Stimulated activated naive CD8-positive, alpha-beta T cell treated with anti-CD3 and anti-CD28 coated beads, Interleukin-15, amount 100 ng/mL, for 72 hours (primary cell): ENCODE results near the gene TIAM1.

Experiments used
- ATAC-seq: fragments of 150-1000 bp; cut with Tn5 transposase; 2 replicates; pipeline ENCODE4 v1.10.0; 2021; ENCODE audit warnings: mild to moderate bottlenecking, moderate library complexity
- DNase-seq, 2 donors: peaks; one replicate each; pipeline ENCODE4 v3.0.0; 2021 to 2022
- H3K27ac Mint-ChIP-seq, 2 donors: one replicate each; pipeline ENCODE4 v1.8.0; 2022; ENCODE audit warnings: mild to moderate bottlenecking in 2 of 2, mixed read lengths in 2 of 2, moderate library complexity in 2 of 2
- H3K27me3 Mint-ChIP-seq: one replicate; pipeline ENCODE4 v1.8.0; 2022; ENCODE audit warnings: mixed read lengths
- H3K4me1 Mint-ChIP-seq: one replicate; pipeline ENCODE4 v1.8.0; 2022; ENCODE audit warnings: mild to moderate bottlenecking, mixed read lengths
- H3K4me3 Mint-ChIP-seq, 2 donors: one replicate each; pipeline ENCODE4 v1.8.0; 2022; ENCODE audit warnings: mild to moderate bottlenecking in 2 of 2, mixed read lengths in 2 of 2, moderate library complexity in 1 of 2
- H3K9me3 Mint-ChIP-seq, 2 donors: one replicate each; pipeline ENCODE4 v1.8.0; 2022; ENCODE audit warnings: mixed read lengths in 2 of 2

The TIAM1 gene

DNA sequence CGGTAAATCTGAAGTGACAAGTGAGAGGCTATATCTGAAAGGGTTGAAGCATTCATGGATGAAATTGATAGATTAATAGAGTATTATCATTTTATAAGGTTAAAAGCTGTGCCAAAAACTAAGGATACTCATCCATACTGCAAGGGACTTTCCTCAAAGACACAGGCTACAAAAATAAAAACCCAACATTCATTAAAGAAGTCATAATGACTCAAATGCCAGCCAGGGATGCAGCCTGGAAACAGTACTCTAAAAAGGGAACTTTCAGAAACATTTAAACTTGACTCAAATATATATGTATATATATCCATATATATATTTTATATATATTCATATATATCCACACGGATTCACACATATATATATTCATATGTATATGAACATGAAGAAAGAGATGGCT lies 1.1 kb upstream of the TIAM1 start:
- DNase-seq (no peak), ATAC-seq (no peak)
- Mint-ChIP-seq H3K27ac (no peak overlapping the region), H3K27me3 (no peaks in the 10 kb centered on the region), H3K4me1 (peaks cover 53% of the 10 kb centered on the region), H3K4me3 (peak overlapping the region in 1 of 2 donors; percentile 55), H3K9me3 (peaks cover 0 to 5% of the 10 kb centered on the region in 2 donors)

DNA sequence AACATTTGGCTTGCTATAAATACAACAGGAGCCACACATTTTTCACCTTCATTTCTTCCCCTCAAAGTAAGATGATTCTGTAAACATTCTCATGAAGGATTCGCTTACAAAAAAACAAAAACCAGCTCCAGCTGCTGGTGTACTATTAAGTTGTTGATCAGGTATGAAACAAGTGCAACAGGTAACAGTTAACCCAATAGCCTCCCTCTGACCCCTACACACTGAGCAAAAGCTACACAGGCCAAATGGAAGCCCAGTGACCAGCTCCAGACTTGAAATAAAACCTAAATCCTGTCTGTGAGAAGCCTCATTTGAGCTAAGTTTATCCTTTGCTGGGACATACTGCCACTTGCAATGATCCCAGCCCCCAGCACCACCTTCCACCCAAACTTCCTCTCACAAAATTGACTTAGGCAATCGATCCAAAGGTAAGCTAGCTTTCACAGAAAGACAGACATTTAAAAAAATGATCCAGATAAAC lies 991 bp downstream of the TIAM1 start:
- peak overlapping the region; percentile 96 to 97 for H3K4me3 Mint-ChIP-seq
- H3K9me3 Mint-ChIP-seq: no peaks in the 10 kb centered on the region
- peaks cover 70% of the 10 kb centered on the region for H3K4me1 Mint-ChIP-seq
- no peak for ATAC-seq
- peak overlapping the region; percentile 78 to 91 for H3K27ac Mint-ChIP-seq
- no peaks in the 10 kb centered on the region for H3K27me3 Mint-ChIP-seq
- DNase-seq: no peak

GRCh38 chr21:31342348-31342747 lies 1.7 kb downstream of the TIAM1 start:
- Mint-ChIP-seq H3K4me1 (peaks cover 66% of the 10 kb centered on the region), H3K9me3 (no peaks in the 10 kb centered on the region), H3K27me3 (no peaks in the 10 kb centered on the region), H3K27ac (peak overlapping the region in 1 of 2 donors; percentile 37), H3K4me3 (peak overlapping the region; percentile 96 to 97)
- DNase-seq: no peak
- ATAC-seq: no peak

- DNase-seq: no peak
- peaks cover 77% of the 10 kb centered on the region for H3K4me1 Mint-ChIP-seq
- H3K27me3 Mint-ChIP-seq: no peaks in the 10 kb centered on the region
- ATAC-seq: peak; percentile 21
- no peaks in the 10 kb centered on the region for H3K9me3 Mint-ChIP-seq
- peak overlapping the region; percentile 49 to 97 for H3K4me3 Mint-ChIP-seq
- H3K27ac Mint-ChIP-seq: peak overlapping the region in 1 of 2 donors; percentile 77
Observed at GRCh38 chr21:31340942-31341487, 3.0 kb downstream of the TIAM1 start.

GRCh38 chr21:31340514-31340913 lies 3.5 kb downstream of the TIAM1 start:
- peaks cover 82% of the 10 kb centered on the region for H3K4me1 Mint-ChIP-seq
- ATAC-seq: no peak
- no peak for DNase-seq
- H3K4me3 Mint-ChIP-seq: peak overlapping the region; percentile 49 to 97
- H3K9me3 Mint-ChIP-seq: no peaks in the 10 kb centered on the region
- no peaks in the 10 kb centered on the region for H3K27me3 Mint-ChIP-seq
- H3K27ac Mint-ChIP-seq: peak overlapping the region in 1 of 2 donors; percentile 77

- Mint-ChIP-seq H3K27ac (no peak overlapping the region), H3K9me3 (no peaks in the 10 kb centered on the region), H3K4me1 (peaks cover 85% of the 10 kb centered on the region), H3K27me3 (no peaks in the 10 kb centered on the region), H3K4me3 (no peak overlapping the region)
- DNase-seq (no peak), ATAC-seq (no peak)
Observed at GRCh38 chr21:31339721-31340120, 4.3 kb downstream of the TIAM1 start.

DNA sequence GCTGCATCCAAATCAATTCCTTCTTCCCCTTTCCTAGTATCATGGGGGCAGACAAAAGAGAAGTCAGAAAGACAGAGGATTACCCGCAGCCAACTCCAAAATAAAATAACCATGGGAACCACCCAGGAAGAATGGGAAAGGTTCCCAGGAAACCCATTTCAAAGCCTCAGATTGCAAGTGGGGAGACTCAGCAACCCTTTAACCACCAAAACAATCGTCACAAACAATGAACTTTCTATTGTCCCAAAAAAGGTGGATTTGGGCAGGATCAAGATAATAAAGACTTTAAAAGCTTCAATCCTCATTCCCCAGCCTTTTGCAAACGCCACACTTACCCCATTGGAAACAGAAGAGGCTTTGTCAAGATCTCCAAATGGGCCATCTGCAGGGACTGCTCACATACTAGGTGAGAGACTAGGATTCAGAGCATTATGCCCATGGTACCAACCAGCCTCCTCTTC lies 5.1 kb downstream of the TIAM1 start:
- Mint-ChIP-seq H3K27me3 (no peaks in the 10 kb centered on the region), H3K9me3 (no peaks in the 10 kb centered on the region), H3K27ac (no peak overlapping the region), H3K4me1 (peaks cover 85% of the 10 kb centered on the region), H3K4me3 (no peak overlapping the region)
- no peak for ATAC-seq
- DNase-seq: no peak

GRCh38 chr21:31337996-31338907 lies 5.8 kb downstream of the TIAM1 start:
- Mint-ChIP-seq H3K9me3 (no peaks in the 10 kb centered on the region), H3K27me3 (no peaks in the 10 kb centered on the region), H3K27ac (no peak overlapping the region), H3K4me3 (no peak overlapping the region), H3K4me1 (peaks cover 85% of the 10 kb centered on the region)
- ATAC-seq: no peak
- DNase-seq: no peak

DNA sequence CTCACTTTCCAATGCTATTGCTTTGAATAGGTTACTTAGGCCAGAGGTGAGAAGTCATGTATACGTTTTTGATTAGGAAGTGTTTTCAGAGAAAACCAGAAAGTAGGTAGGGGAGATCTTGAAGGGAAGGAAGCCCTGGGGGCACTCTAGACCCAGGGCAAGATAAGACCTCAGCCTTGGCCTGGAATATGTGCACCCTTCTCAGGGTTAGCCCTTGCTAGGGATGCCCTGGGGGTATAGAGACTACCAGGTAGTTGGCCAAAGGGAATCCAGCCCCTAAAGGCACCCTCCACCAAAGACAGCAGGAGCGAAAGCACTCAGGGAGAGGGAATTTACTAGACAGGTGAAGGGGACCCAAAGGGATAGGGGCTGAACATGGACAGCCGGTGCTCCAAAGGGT lies 7.0 kb downstream of the TIAM1 start:
- DNase-seq (no peak), ATAC-seq (no peak)
- H3K27ac Mint-ChIP-seq: no peak overlapping the region
- H3K4me3 Mint-ChIP-seq: no peak overlapping the region
- H3K4me1 Mint-ChIP-seq: peaks cover 84% of the 10 kb centered on the region
- H3K9me3 Mint-ChIP-seq: no peaks in the 10 kb centered on the region
- no peaks in the 10 kb centered on the region for H3K27me3 Mint-ChIP-seq

- peaks cover 83% of the 10 kb centered on the region for H3K4me1 Mint-ChIP-seq
- no peak for ATAC-seq
- H3K9me3 Mint-ChIP-seq: no peaks in the 10 kb centered on the region
- DNase-seq: no peak
- peak overlapping the region; percentile 1 to 29 for H3K4me3 Mint-ChIP-seq
- no peaks in the 10 kb centered on the region for H3K27me3 Mint-ChIP-seq
- peak overlapping the region in 1 of 2 donors; percentile 23 for H3K27ac Mint-ChIP-seq
Observed at GRCh38 chr21:31336739-31337040, 7.4 kb downstream of the TIAM1 start.

- Mint-ChIP-seq H3K4me3 (peak overlapping the region; percentile 1 to 29), H3K4me1 (peaks cover 78% of the 10 kb centered on the region), H3K9me3 (no peaks in the 10 kb centered on the region), H3K27me3 (no peaks in the 10 kb centered on the region), H3K27ac (peak overlapping the region; percentile 23 to 77)
- DNase-seq (peak; percentile 21 to 41), ATAC-seq (peak; percentile 92)
Observed at GRCh38 chr21:31335957-31336738, 7.9 kb downstream of the TIAM1 start.

- Mint-ChIP-seq H3K27me3 (no peaks in the 10 kb centered on the region), H3K4me3 (no peak overlapping the region), H3K9me3 (peaks cover 0 to 6% of the 10 kb centered on the region in 2 donors), H3K4me1 (peaks cover 68% of the 10 kb centered on the region), H3K27ac (peak overlapping the region in 1 of 2 donors; percentile 85)
- ATAC-seq (no peak), DNase-seq (no peak)
Observed at GRCh38 chr21:31334648-31335121, 9.4 kb downstream of the TIAM1 start.

- Mint-ChIP-seq H3K4me1 (peaks cover 63% of the 10 kb centered on the region), H3K9me3 (peaks cover 0 to 7% of the 10 kb centered on the region in 2 donors), H3K4me3 (no peak overlapping the region), H3K27ac (no peak overlapping the region), H3K27me3 (no peaks in the 10 kb centered on the region)
- no peak for DNase-seq
- peak; percentile 66 for ATAC-seq
Observed at GRCh38 chr21:31332525-31332924, 11.5 kb downstream of the TIAM1 start.

DNA sequence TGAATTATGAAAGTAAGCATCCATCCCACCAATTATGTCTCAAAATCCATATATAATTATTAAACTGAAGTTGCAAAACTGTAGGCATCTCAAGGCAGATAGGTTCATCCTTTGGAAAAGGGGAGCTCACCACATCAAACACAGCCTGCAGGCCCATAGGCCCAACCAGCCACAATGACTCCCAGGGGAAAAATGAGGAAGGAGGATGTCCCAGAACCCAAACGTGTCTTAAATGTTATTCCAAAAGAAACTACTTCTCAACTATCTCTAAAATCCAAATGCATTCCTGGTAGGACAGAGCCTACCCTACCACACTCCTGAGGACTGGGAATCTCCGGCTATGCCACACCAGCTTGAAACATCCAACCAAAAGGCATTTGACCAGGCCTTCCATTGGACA lies 12.8 kb downstream of the TIAM1 start:
- DNase-seq: no peak
- H3K4me1 Mint-ChIP-seq: peaks cover 65% of the 10 kb centered on the region
- H3K9me3 Mint-ChIP-seq: peaks cover 0 to 7% of the 10 kb centered on the region in 2 donors
- no peak for ATAC-seq
- H3K27me3 Mint-ChIP-seq: no peaks in the 10 kb centered on the region
- no peak overlapping the region for H3K27ac Mint-ChIP-seq
- H3K4me3 Mint-ChIP-seq: no peak overlapping the region

- Mint-ChIP-seq H3K4me1 (peaks cover 63% of the 10 kb centered on the region), H3K9me3 (peaks cover 0 to 7% of the 10 kb centered on the region in 2 donors), H3K4me3 (no peak overlapping the region), H3K27me3 (no peaks in the 10 kb centered on the region), H3K27ac (no peak overlapping the region)
- ATAC-seq (no peak), DNase-seq (no peak)
Observed at GRCh38 chr21:31330144-31330483, 13.9 kb downstream of the TIAM1 start.
